ENCODE data around the gene SBF2.
"Not testable (repeated sequence)": the region's sequence is repeated elsewhere in the genome, so short reads cannot be mapped to it uniquely, and the experiment has no call there.

Gene SBF2

DNA sequence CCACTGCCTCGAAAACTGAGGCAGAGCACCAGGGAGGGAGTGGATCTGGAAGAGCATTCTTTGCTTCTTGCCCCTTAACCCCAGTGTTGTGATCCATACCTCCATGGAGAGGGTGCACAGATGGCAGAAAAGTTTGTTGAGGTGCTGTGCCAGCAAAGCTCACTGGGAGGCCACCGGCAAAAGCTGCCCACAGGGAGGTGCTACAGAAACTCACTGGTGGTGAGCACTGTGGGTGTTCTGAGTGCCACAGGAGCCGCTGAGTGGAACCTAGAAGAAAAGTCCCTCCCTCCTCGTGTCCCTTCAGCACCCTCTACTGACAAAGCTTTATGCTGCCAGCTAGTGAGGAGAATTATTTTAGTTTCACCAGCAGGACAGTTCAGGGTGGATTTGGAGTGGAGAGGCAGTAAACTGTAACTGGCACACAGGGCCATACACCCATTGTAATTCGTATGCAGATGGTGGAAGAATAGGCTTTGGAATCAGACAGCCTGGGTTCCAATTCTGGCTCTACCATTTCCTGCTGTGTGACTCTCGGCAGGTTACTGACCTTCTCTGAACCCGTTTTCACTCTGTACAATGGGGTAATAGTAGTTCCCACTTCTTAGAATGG lies 545.6 kb downstream of the SBF2 start:
- no peak for TF ChIP-seq POLR2AphosphoS5 (IDR thresholded peaks at IDR 0.05; ENCODE audit: low read depth, low read length)
- no peak for TF ChIP-seq TAF1 (IDR thresholded peaks at IDR 0.05; ENCODE audit: borderline replicate concordance, low read depth, low read length)
- no peak for TF ChIP-seq POLR2A (IDR thresholded peaks at IDR 0.05; ENCODE audit: low read depth, low read length)
- FAIRE-seq, result peak; percentile 98
- peak; percentile 48 for DNase-seq (ENCODE audit: insufficient read length)

DNA sequence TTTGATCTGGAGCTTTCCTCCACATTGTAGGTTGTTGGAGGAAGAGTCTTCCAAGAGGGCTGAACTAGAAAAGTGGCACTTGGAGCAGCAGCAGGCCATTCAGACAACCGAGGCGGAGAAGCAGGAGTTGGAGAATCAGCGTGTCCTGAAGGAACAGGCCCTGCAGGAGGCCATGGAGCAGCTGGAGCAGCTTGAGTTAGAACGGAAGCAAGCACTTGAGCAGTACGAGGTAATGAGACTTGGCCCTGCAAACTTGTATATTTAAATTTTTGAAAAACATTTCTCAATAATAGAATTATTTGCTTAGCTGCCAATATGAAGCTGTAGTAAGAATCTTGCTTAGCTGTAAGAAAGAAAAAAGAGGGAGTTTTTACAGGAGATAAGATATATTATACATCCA lies 546.2 kb downstream of the SBF2 start:
- no peak for DNase-seq (ENCODE audit: insufficient read length)
- FAIRE-seq, result no peak

DNA sequence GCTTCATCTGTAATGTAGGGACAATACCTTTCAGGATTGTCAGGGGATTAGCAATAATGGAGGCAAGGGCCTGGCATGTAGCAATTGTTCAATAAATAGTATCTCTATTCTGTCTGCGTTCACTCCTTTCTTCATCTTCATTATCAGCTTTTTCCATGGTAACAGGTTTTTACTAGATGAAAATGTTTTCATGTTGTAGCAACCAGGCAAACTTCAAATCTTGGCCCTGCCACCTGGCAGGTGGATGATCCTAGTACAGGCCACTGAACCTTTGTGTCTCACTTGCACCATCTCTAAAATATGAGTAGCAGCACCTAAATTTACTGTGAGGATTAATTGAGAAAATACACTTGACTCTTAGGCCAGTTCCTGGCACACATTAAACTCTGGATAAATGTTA lies 546.8 kb downstream of the SBF2 start:
- no peak for DNase-seq (ENCODE audit: insufficient read length)
- FAIRE-seq, result no peak
- TF ChIP-seq TAF1 (IDR thresholded peaks at IDR 0.05; ENCODE audit: borderline replicate concordance, low read depth, low read length) (no peak), POLR2AphosphoS5 (IDR thresholded peaks at IDR 0.05; ENCODE audit: low read depth, low read length) (no peak), POLR2A (IDR thresholded peaks at IDR 0.05; ENCODE audit: low read depth, low read length) (no peak)

More for the DNA sequence above, 546.2 kb downstream of the SBF2 start:
- TF ChIP-seq POLR2A (IDR thresholded peaks at IDR 0.05; ENCODE audit: low read depth, low read length) (no peak), TAF1 (IDR thresholded peaks at IDR 0.05; ENCODE audit: borderline replicate concordance, low read depth, low read length) (no peak), POLR2AphosphoS5 (IDR thresholded peaks at IDR 0.05; ENCODE audit: low read depth, low read length) (no peak)

DNA sequence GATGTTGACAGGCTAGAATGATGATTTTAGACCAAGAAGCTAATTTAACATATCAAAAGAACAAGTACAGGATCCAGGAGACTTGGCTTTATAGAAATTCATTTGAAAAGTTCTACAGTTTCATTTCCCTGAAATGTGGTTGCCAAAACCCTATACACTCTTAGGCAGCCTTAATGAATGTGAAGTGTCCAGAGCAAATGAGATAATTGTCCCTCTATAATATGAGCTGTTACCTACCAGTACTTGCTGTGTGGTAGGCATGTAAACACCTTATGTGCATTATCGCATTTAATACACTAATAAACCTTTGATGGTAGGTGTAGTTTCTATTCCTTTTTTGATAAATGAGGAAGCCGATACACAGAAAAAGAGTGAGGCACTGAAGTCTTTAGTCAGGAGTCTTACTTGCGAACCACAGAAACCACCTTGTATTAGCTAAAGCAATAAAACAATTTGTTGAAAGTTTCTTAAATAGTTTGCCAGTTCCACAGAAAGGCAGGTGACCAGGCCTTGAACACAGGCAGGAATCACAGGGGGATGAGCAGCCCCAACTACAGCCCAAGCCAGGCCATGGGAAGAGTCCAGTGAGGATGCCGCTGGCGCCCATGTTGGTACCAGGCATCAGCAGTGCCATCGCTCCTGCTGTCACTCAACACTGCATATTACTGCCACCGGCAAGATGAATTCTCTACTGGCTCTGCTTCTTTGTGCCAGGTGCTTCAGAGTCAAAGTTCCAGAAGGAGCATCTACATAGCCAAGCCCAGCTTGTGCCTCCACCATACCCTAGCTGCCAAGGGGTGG lies 548.4 kb downstream of the SBF2 start:
- no peak for TF ChIP-seq POLR2AphosphoS5 (IDR thresholded peaks at IDR 0.05; ENCODE audit: low read depth, low read length)
- TF ChIP-seq TAF1 (IDR thresholded peaks at IDR 0.05; ENCODE audit: borderline replicate concordance, low read depth, low read length), result no peak
- TF ChIP-seq POLR2A (IDR thresholded peaks at IDR 0.05; ENCODE audit: low read depth, low read length), result no peak
- DNase-seq (ENCODE audit: insufficient read length) (no peak), FAIRE-seq (peak; percentile 87)

DNA sequence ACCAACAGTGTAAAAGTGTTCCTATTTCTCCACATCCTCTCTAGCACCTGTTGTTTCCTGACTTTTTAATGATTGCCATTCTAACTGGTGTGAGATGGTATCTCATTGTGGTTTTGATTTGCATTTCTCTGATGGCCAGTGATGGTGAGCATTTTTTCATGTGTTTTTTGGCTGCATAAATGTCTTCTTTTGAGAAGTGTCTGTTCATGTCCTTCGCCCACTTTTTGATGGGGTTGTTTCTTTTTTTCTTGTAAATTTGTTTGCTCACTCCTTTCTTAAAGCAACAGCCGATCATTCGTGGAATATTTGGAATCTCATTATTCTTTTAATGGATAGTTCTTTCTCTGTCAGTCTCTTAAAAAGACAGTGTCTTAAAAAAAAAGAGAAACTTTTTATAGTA lies 550.5 kb downstream of the SBF2 start:
- not testable (repeated sequence) for FAIRE-seq; DNase-seq (ENCODE audit: insufficient read length)

DNA sequence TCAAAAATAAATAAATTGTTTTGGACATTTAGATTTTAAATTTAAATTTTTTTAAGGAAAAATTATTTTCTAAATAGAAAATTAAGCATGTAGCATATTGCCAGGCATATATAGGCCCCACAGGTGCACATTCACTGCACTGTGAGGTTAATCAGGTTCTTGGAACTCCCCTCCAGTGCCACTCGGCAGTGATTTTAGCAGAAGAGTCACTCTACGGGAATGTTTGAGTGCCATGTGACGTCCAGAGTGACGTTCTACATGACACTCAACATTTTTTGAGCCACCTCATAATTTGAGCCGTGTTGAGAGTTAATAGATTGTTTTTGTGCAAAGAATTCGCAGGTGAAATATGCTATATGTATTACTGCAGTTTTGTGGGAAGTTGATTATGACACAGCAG lies 552.8 kb downstream of the SBF2 start:
- no peak for DNase-seq (ENCODE audit: insufficient read length)
- peak; percentile 30 for FAIRE-seq
- TF ChIP-seq TAF1 (IDR thresholded peaks at IDR 0.05; ENCODE audit: borderline replicate concordance, low read depth, low read length), result no peak
- no peak for TF ChIP-seq POLR2A (IDR thresholded peaks at IDR 0.05; ENCODE audit: low read depth, low read length)
- no peak for TF ChIP-seq POLR2AphosphoS5 (IDR thresholded peaks at IDR 0.05; ENCODE audit: low read depth, low read length)

DNA sequence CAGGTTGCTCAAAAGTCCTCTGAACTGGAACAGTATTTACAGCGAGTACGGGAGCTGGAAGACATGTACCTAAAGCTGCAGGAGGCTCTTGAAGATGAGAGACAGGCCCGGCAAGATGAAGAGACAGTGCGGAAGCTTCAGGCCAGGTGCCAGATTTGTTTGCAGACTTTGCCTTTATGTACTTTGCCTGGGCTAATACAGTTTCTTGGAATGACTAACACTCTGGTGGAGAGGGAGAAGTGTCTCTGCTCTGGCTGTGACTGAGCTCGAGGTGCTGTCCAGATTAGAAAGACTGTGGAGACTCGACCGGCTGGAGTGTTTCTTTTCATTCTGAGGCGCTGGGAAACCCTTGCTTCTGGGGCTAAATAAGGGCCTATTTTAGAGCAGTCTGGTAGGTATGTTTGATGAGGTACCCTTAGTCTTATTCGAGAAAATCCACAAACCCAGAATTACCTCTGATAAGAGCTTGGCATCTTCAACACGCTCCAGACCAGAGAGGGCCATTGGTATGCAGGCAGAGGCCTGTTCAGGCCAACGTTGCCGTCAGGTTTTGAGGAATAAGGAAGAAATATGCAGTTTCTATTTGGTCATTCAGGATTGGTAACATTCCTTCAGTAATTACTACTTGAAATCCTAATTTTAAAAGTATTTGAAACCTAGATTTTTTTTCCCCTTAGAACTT lies 553.7 kb downstream of the SBF2 start:
- TF ChIP-seq TAF1 (IDR thresholded peaks at IDR 0.05; ENCODE audit: borderline replicate concordance, low read depth, low read length) (no peak), POLR2AphosphoS5 (IDR thresholded peaks at IDR 0.05; ENCODE audit: low read depth, low read length) (no peak), POLR2A (IDR thresholded peaks at IDR 0.05; ENCODE audit: low read depth, low read length) (no peak)

DNA sequence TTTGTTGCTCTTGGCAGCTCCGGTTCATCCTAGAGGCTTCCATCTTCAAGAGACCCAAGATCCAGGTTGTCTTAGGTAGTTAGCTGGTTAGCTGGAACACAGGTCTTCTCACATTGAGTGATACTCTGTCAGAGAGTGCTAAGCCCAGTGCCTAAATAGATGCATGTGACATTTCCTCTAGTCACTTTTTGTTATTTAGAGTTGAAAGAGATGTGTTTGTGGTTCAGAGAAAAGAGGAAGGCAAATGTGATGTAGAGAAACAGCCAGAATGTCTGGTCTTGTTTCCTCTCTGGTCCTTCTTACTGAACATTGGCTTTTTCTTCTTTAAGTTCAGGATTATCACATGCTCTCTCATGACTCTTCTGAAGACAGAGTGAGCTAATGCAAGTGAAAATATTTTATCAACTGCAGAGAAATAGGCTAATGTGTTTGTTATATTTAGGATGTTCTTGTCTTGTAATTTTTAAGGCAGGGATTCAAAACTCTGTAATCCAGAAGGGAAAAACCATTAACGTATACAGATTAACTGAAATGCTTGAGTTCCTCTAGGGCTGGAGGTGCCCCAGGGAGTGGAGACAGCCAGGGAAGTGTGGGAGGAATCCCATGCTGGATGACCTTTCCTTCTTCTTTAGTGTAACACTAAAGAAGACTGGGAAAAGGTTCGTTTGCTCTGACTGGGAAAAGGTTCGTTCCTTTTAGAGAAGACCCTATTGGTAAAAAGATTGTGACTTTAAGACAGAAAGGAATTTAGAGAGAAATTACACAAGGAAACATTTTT lies 554.7 kb downstream of the SBF2 start:
- FAIRE-seq (peak; percentile 93), DNase-seq (ENCODE audit: insufficient read length) (no peak)
- TF ChIP-seq POLR2AphosphoS5 (IDR thresholded peaks at IDR 0.05; ENCODE audit: low read depth, low read length) (no peak), POLR2A (IDR thresholded peaks at IDR 0.05; ENCODE audit: low read depth, low read length) (no peak), TAF1 (IDR thresholded peaks at IDR 0.05; ENCODE audit: borderline replicate concordance, low read depth, low read length) (no peak)

More for the DNA sequence above, 553.7 kb downstream of the SBF2 start:
- peak; percentile 92 for FAIRE-seq
- DNase-seq (ENCODE audit: insufficient read length), result no peak

DNA sequence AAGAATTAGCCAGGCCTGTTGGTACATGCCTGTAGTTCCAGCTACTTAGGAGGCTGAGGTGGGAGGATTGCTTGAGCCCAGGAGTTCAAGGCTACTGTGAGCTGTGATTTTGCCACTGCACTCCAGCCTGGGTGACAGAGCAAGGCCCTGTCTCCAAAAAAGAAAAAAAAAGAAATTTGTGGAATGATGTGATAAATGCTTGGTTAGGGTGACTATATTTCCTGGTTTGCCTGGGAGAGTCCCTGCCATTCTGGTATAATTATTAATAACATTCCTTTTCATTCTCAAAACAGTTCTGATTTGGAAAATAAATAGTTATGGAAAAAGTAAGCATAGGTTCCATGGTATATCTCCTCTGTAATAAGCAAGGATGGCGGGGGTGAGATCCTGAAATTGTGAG lies 555.3 kb downstream of the SBF2 start:
- no peak for DNase-seq (ENCODE audit: insufficient read length)
- no peak for FAIRE-seq
- TF ChIP-seq TAF1 (IDR thresholded peaks at IDR 0.05; ENCODE audit: borderline replicate concordance, low read depth, low read length) (no peak), POLR2AphosphoS5 (IDR thresholded peaks at IDR 0.05; ENCODE audit: low read depth, low read length) (no peak), POLR2A (IDR thresholded peaks at IDR 0.05; ENCODE audit: low read depth, low read length) (no peak)

DNA sequence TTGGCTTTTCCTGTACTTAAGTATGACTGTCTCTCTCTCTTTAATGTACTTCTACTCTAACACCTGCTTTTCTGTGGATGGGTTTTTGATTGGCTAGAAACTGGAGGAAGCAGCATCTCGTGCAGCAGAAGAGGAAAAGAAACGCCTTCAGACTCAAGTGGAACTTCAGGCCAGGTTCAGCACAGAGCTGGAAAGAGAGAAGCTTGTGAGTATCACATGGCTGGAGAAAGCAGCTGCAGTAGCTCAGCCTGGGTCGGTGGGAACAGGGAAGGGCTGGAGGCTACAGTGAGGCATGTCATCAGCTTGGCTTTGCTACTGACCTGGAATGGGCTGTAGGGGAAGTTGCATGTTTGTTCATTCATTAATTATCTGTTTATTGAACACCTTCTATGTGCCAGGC lies 555.9 kb downstream of the SBF2 start:
- DNase-seq (ENCODE audit: insufficient read length), result no peak

GRCh38 chr11:9736365-9736764 lies 557.7 kb downstream of the SBF2 start:
- FAIRE-seq, result peak; percentile 81
- DNase-seq (ENCODE audit: insufficient read length), result no peak
- TF ChIP-seq TAF1 (IDR thresholded peaks at IDR 0.05; ENCODE audit: borderline replicate concordance, low read depth, low read length), result no peak
- no peak for TF ChIP-seq POLR2A (IDR thresholded peaks at IDR 0.05; ENCODE audit: low read depth, low read length)
- TF ChIP-seq POLR2AphosphoS5 (IDR thresholded peaks at IDR 0.05; ENCODE audit: low read depth, low read length), result no peak

More for the DNA sequence above, 555.9 kb downstream of the SBF2 start:
- no peak for TF ChIP-seq TAF1 (IDR thresholded peaks at IDR 0.05; ENCODE audit: borderline replicate concordance, low read depth, low read length)
- no peak for TF ChIP-seq POLR2AphosphoS5 (IDR thresholded peaks at IDR 0.05; ENCODE audit: low read depth, low read length)
- TF ChIP-seq POLR2A (IDR thresholded peaks at IDR 0.05; ENCODE audit: low read depth, low read length), result no peak
- FAIRE-seq, result peak; percentile 87

Data from GM12892 (cell line).